ENCODE measurements around the gene FCN2. TPM values are rescaled to one million over a fixed set of nuclear protein-coding genes. Genes with fewer than 3 reads are reported as not detected.

The FCN2 gene
- total RNA-seq, 1 donor from 2014 or later: not detected

DNA sequence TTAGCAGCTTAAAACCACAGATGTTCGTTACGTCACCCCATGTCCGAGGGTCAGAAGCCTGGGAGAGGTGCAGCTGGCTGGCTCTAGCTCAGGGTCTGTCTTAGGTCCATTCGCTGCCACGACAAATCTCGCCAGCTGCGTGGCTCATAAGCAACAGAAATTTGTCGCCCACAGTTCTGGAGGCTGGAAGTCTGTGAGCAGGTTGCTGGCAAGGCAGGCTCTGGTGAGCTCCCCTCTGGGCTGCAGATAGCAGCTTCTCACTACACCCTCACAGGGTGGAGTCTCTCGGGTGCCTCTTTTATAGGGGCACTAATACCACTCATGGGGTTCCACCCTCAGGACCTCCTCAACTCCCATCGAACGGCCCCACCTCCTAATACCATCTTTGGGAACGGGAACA, 40.1 kb upstream of the FCN2 start:
- no peaks in the 10 kb centered on the region for H3K9me3 Mint-ChIP-seq
- no peak overlapping the region for H3K4me3 Mint-ChIP-seq
- intact Hi-C loops (cut with micrococcal nuclease): no loop called here
- H3K4me1 Mint-ChIP-seq: no peaks in the 10 kb centered on the region
- no peaks in the 10 kb centered on the region for H3K36me3 Mint-ChIP-seq (ENCODE audit: low read depth)
- DNase-seq: no peak
- no peak overlapping the region for H3K27ac Mint-ChIP-seq
- no peaks in the 10 kb centered on the region for H3K27me3 Mint-ChIP-seq

DNA sequence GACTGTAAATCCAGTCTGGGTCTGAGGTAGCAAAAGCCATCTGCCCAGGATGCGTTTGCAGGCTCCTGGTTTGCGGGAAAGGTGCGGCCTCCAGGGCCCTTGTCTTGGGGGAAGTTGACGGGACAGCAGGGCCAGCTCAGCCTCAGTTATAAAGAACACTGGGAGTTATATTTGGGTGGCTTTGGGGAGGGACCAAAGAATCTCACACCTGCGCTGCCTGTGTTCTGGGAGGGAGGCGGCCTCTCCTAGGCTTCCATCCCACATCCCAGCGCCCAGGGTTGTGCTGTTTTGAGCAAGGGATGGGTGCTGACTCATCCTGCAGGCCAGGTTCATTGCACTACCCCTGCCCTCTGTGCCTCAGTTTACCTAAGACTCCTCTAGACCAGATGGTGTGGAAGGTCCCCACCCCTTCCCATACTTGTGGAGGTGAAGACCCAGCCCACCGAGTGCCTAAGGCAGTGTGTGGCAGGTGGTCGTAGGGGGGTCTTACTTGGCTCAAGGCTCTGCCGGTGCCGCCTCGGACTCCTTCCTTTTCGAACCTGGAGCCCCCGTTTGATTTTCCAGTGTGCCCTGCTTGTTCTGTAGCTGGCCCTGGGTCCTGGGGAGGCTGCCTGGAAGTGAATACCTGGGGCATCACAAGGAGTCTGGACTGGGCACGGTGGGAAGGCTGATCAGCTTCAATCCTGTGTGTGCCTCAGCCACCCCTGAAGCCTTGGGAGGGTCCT, 39.3 kb upstream of the FCN2 start:
- intact Hi-C loops (cut with micrococcal nuclease): no loop called here

DNA sequence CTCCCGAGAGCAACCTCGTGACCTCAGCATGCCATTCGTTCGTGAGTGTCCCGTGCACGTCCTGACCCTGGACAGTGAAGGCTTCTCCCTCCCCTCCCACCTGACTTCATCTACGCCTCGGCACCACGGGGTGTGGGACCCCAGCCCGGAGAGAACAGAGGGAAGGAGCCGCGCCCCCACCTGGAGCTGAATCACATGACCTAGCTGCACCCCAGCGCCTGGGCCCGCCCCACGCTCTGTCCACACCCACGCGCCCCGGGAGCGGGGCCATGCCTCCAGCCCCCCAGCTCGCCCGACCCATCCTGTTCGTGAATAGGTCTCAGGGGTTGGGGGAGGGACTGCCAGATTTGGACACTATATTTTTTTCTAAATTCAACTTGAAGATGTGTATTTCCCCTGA, 38.3 kb upstream of the FCN2 start:
- Mint-ChIP-seq H3K4me3 (no peak overlapping the region), H3K4me1 (no peaks in the 10 kb centered on the region), H3K27ac (no peak overlapping the region), H3K36me3 (ENCODE audit: low read depth) (no peaks in the 10 kb centered on the region), H3K27me3 (no peaks in the 10 kb centered on the region), H3K9me3 (no peaks in the 10 kb centered on the region)
- DNase-seq: no peak
- intact Hi-C loops (cut with micrococcal nuclease): no loop called here

More for the DNA sequence above, 39.3 kb upstream of the FCN2 start:
- no peak overlapping the region for H3K4me3 Mint-ChIP-seq
- H3K4me1 Mint-ChIP-seq: no peaks in the 10 kb centered on the region
- no peaks in the 10 kb centered on the region for H3K27me3 Mint-ChIP-seq
- no peak for DNase-seq
- H3K27ac Mint-ChIP-seq: no peak overlapping the region
- no peaks in the 10 kb centered on the region for H3K9me3 Mint-ChIP-seq
- no peaks in the 10 kb centered on the region for H3K36me3 Mint-ChIP-seq (ENCODE audit: low read depth)

DNA sequence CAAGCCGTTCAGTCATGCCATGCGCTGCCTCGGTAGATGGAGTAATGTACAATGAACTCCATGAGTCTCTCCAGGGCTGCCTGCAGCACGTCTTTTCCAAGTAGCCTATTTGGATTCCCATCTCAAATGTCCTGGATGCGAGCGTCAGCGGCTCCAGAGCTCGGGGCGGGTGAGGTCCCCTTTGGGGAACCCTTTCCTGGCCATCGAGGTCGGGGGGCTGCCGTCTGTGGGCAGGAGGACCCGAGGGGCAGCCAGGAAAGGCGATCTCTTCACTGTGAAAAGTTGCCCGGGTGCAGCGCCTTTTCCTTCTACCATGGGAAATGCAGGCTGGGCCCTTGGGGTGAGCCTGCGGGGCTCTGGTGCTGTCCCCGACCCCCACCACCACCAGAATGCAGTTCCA, 36.9 kb upstream of the FCN2 start:
- H3K27ac Mint-ChIP-seq: no peak overlapping the region
- no peaks in the 10 kb centered on the region for H3K4me1 Mint-ChIP-seq
- H3K9me3 Mint-ChIP-seq: no peaks in the 10 kb centered on the region
- intact Hi-C loops (cut with micrococcal nuclease): no loop called here
- no peak for DNase-seq
- H3K36me3 Mint-ChIP-seq (ENCODE audit: low read depth): no peaks in the 10 kb centered on the region
- no peaks in the 10 kb centered on the region for H3K27me3 Mint-ChIP-seq
- no peak overlapping the region for H3K4me3 Mint-ChIP-seq

DNA sequence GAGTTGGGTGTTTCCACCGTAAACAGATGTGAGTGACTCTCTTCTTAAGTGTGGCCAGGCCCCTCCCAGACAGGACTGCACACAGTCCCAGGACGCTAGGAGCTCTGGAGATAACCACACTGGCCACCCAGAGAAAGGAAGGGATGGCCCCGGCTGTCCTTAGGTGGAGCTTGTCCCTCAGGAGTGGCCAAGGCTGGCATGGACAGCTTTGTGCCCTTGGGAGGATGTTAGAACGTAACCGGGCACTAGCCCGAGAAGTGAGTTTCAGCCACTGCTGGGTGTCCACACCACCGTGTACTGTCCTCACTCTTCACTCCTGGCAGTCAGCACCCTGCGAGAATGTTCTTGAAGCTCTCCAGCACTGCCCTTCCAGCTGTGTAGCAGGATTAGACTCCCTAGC, 35.8 kb upstream of the FCN2 start:
- intact Hi-C loops (cut with micrococcal nuclease): no loop called here
- no peaks in the 10 kb centered on the region for H3K4me1 Mint-ChIP-seq
- H3K36me3 Mint-ChIP-seq (ENCODE audit: low read depth): no peaks in the 10 kb centered on the region
- no peak overlapping the region for H3K4me3 Mint-ChIP-seq
- no peaks in the 10 kb centered on the region for H3K9me3 Mint-ChIP-seq
- no peak for DNase-seq
- H3K27me3 Mint-ChIP-seq: no peaks in the 10 kb centered on the region
- no peak overlapping the region for H3K27ac Mint-ChIP-seq

DNA sequence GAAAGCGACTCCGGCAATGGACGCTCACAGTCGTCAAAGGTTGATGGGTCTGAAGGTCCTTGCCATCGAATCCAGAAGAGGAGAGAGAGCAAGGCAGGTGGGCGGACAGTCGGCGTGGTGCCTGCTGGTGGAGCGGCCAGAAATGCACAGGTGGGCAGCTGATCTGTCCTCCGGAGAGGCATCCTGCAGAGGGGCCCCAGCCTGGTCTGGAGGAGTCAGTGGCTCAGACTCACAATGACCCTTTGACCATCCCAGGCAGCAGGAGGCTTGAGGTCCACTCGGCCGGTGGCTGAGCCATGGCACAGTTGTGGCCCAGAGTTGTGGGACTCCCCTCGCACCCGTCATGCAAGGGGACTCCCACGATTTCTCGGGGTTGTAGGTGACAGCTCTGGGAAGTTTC, 34.4 kb upstream of the FCN2 start:
- H3K27me3 Mint-ChIP-seq: no peaks in the 10 kb centered on the region
- intact Hi-C loops (cut with micrococcal nuclease): no loop called here
- H3K4me1 Mint-ChIP-seq: no peaks in the 10 kb centered on the region
- no peak overlapping the region for H3K27ac Mint-ChIP-seq
- no peak overlapping the region for H3K4me3 Mint-ChIP-seq
- H3K9me3 Mint-ChIP-seq: no peaks in the 10 kb centered on the region
- H3K36me3 Mint-ChIP-seq (ENCODE audit: low read depth): no peaks in the 10 kb centered on the region
- no peak for DNase-seq

DNA sequence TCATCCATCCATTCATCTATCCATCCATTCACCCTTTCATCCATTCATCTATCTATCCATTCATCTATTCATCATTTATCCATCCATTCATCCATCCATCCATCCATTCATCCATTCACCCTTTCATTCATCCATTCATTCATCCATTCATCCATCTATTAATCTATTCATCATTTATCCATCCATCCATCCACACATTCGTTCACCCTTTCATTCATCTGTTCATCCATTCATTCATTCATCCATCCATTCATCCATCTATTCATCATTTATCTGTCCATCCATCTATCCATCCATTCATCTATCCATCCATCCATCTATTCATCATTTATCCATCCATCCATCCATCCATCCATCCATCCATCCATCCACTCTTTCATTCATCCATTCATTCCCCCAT, 33.9 kb upstream of the FCN2 start:
- intact Hi-C loops (cut with micrococcal nuclease): no loop called here
- H3K4me3 Mint-ChIP-seq: no peak overlapping the region
- no peak for DNase-seq
- no peaks in the 10 kb centered on the region for H3K36me3 Mint-ChIP-seq (ENCODE audit: low read depth)
- H3K4me1 Mint-ChIP-seq: no peaks in the 10 kb centered on the region
- no peaks in the 10 kb centered on the region for H3K9me3 Mint-ChIP-seq
- no peak overlapping the region for H3K27ac Mint-ChIP-seq
- no peaks in the 10 kb centered on the region for H3K27me3 Mint-ChIP-seq

DNA sequence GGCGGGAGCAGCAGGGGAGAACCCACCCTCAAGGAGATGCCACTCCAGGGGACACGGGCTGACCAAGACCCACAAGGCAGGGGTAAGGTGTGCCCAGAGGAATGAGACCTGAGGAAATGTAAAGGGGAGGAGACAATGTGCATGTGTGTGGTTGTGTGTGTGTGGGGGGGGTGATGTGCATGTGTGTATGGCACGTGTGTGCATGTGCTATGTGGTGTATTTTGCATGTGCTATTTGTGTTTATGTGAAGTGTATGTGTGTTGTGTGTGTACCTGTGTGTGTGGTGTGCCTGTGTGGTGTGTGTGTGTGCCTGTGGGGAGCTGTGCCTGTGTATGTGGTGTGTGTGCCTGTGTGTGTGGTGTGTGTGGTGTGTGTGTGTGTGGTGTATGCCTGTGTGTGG, 33.5 kb upstream of the FCN2 start:
- Mint-ChIP-seq H3K27me3 (no peaks in the 10 kb centered on the region), H3K36me3 (ENCODE audit: low read depth) (no peaks in the 10 kb centered on the region), H3K4me3 (no peak overlapping the region), H3K27ac (no peak overlapping the region), H3K9me3 (no peaks in the 10 kb centered on the region), H3K4me1 (no peaks in the 10 kb centered on the region)
- no peak for DNase-seq
- intact Hi-C loops (cut with micrococcal nuclease): no loop called here

DNA sequence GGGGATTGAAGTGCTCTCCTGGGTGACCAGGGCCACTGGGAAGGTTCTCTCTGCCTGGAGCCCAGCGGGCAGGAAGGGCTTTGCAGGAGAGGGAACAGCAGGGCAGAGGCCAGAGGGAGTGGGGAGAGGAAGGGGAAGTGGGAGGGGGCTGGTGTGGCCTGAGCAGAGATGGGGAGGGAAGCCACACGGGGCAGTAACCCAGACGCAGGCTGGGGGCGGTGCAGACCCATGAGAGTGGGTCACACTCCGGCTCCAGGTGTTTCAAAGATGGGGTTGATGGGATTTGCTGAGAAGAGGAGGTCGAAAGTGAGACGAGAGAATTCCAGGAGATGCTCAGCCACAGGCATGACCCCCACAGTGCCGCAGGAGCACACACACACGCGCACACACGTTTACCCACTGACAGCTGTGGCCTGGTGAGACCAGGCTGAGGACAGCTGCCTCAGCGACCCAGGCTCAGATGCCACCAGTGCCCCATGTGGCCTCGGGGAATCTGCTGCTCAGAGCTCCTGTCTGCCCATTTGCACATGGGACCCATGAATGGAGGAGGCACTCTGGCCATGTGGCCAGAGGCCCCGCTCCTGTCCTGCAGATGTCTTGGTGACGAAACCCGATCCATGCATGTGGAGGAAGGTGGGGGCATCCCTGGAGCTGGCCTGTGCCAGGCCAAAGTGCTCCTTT, 32.7 kb upstream of the FCN2 start:
- H3K9me3 Mint-ChIP-seq: no peaks in the 10 kb centered on the region
- no peaks in the 10 kb centered on the region for H3K36me3 Mint-ChIP-seq (ENCODE audit: low read depth)
- no peaks in the 10 kb centered on the region for H3K4me1 Mint-ChIP-seq
- H3K4me3 Mint-ChIP-seq: no peak overlapping the region
- intact Hi-C loops (cut with micrococcal nuclease): no loop called here
- H3K27me3 Mint-ChIP-seq: no peaks in the 10 kb centered on the region
- no peak overlapping the region for H3K27ac Mint-ChIP-seq
- DNase-seq: no peak

DNA sequence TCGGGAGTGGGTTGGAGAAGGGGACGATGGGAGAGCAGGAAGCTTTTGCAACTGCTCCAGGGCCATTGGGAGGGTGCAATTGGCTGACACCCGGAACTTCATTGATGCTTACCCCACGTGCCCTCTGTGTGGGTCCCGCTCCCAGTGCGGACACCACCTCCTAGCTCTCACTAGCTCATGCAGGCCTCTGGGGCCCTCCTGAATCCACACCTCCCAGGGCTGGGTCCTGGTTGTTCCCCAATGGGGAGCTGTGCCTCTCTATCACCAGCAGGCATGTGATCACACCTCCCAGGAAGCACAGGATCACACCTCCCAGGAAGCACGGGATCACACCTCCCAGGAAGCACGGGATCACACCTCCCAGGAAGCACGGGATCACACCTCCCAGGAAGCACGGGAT, 32.1 kb upstream of the FCN2 start:
- DNase-seq: no peak
- intact Hi-C loops (cut with micrococcal nuclease): no loop called here
- Mint-ChIP-seq H3K36me3 (ENCODE audit: low read depth) (no peaks in the 10 kb centered on the region), H3K27me3 (no peaks in the 10 kb centered on the region), H3K4me1 (no peaks in the 10 kb centered on the region), H3K4me3 (no peak overlapping the region), H3K27ac (no peak overlapping the region), H3K9me3 (no peaks in the 10 kb centered on the region)

DNA sequence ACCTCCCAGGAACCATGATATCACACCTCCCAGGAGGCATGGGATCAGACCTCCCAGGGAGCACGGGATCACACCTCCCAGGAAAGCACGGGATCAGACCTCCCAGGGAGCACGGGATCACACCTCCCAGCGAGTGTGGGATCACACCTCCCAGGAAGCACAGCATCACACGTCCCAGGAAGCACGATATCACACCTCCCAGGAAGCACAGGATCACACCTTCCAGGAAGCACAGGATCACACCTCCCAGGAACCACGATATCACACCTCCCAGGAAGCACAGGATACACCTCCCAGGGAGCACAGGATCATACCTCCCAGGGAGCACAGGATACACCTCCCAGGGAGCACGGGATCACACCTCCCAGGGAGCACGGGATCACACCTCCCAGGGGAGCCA, 30.0 kb upstream of the FCN2 start:
- no peak overlapping the region for H3K4me3 Mint-ChIP-seq
- no peaks in the 10 kb centered on the region for H3K4me1 Mint-ChIP-seq
- DNase-seq: no peak
- intact Hi-C loops (cut with micrococcal nuclease): no loop called here
- H3K27ac Mint-ChIP-seq: no peak overlapping the region
- H3K9me3 Mint-ChIP-seq: no peaks in the 10 kb centered on the region
- H3K36me3 Mint-ChIP-seq (ENCODE audit: low read depth): no peaks in the 10 kb centered on the region
- no peaks in the 10 kb centered on the region for H3K27me3 Mint-ChIP-seq

DNA sequence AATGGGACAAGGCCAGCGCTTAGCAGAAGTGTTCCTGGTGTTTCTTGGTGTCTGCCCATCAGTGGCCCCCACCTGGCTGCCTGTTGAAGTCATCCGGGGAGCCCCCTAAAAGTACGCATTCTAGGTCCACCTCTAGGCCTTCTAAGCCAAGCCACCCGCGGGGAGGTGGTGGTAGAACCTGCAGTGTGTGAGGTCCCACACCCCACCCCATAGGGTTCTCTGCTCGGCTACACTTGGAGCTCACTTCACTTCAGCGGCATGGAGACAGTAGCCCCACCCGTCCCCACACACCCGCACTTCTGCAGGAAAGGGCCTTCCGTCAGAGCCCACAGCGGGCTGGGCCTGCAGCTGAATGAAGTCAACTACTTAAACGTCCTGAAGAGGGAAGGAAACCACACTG, 29.6 kb upstream of the FCN2 start:
- intact Hi-C loops (cut with micrococcal nuclease): no loop called here
- no peaks in the 10 kb centered on the region for H3K9me3 Mint-ChIP-seq
- H3K36me3 Mint-ChIP-seq (ENCODE audit: low read depth): no peaks in the 10 kb centered on the region

DNA sequence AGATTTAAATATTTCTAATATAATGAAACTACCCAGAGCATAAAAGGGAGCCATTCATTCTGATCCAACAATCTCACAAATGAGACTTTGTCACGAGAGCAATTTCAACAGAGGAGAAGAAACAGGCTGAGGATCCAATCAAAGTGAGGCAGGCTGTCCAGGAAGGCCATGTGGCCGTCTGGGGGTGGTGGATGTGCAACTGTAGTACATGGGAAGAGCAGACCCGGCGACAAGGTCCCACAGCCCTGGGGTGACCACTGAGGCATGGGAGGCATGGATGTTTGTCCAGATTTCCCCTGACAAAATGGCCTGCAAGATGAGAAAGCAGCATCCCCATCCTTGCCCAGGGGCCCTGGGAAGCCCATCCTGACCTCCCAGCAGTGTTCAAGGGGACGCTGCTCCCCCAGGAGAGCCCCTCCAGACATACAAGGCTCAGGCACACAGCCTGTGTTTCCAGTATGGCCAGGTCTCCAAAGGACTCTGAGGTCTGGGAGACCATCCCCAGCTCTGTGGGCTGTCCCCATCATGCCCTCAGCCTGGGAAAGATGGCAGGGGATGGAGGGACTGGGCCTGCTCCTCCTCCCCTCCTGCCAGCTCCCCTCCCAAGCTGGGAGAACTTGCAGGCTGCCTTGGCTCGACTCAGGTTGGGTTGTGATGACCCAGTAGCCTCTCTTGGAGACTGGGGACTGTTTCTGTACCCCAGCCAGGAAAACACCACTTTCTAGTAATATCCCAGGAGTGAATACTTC, 27.5 kb upstream of the FCN2 start:
- Mint-ChIP-seq H3K36me3 (ENCODE audit: low read depth) (no peaks in the 10 kb centered on the region), H3K4me1 (peaks cover under 1% of the 10 kb centered on the region), H3K9me3 (peaks cover 5% of the 10 kb centered on the region), H3K4me3 (no peak overlapping the region), H3K27me3 (no peaks in the 10 kb centered on the region), H3K27ac (no peak overlapping the region)
- intact Hi-C loops (cut with micrococcal nuclease): no loop called here
- DNase-seq: no peak

More for the DNA sequence above, 29.6 kb upstream of the FCN2 start:
- no peaks in the 10 kb centered on the region for H3K4me1 Mint-ChIP-seq
- no peak for DNase-seq
- H3K27ac Mint-ChIP-seq: no peak overlapping the region
- no peak overlapping the region for H3K4me3 Mint-ChIP-seq
- H3K27me3 Mint-ChIP-seq: no peaks in the 10 kb centered on the region

DNA sequence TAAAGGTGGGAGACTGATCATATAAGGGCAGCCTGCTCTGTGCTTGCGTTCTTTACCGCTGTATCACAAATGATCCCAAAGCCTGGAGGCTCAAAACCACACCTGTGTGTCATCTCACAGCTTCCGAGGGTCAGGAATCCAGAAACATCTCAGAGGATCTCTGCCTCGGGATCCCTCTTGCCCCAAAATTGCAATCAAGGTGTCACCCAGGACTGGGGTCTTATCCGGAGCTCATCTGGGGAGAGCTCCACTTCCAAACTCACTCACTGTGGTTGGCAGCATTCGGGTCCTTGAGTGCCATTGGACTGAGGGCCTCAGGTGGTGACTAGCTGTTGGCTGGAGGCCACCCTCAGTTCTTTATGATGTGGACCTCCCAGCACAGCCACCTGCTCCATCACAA, 26.7 kb upstream of the FCN2 start:
- Mint-ChIP-seq H3K36me3 (ENCODE audit: low read depth) (no peaks in the 10 kb centered on the region), H3K27me3 (no peaks in the 10 kb centered on the region), H3K27ac (no peak overlapping the region), H3K9me3 (peaks cover 5% of the 10 kb centered on the region), H3K4me1 (peaks cover 6% of the 10 kb centered on the region), H3K4me3 (no peak overlapping the region)
- intact Hi-C loops (cut with micrococcal nuclease): no loop called here
- DNase-seq: no peak
